Activated effector memory CD4-positive, alpha-beta T cell treated with Interleukin-2 at 50 U/mL for 16 hours (primary cell): ENCODE measurements around the gene AEBP2.
A peak's percentile ranks its signal among the peaks of the same experiment; 100 is the strongest.
"Not testable (repeated sequence)": the region's sequence is repeated elsewhere in the genome, so short reads cannot be mapped to it uniquely, and the experiment has no call there.

ENCODE experiments used
- DNase-seq: peaks from one replicate; pipeline ENCODE4 v3.0.0-alpha.2; 2020

Gene AEBP2

GRCh38 chr12:19458733-19459132 is 19.4 kb downstream of the AEBP2 start:
- DNase-seq, result no peak

GRCh38 chr12:19461999-19462398 is 22.7 kb downstream of the AEBP2 start:
- DNase-seq, result no peak

- no peak for DNase-seq
These were observed 23.1 kb downstream of the AEBP2 start for GRCh38 chr12:19462406-19462805.

- no peak for DNase-seq
These were observed 24.9 kb downstream of the AEBP2 start for GRCh38 chr12:19464192-19464580.

GRCh38 chr12:19465711-19466110 is 26.4 kb downstream of the AEBP2 start:
- DNase-seq, result no peak

GRCh38 chr12:19474147-19474546 is 34.9 kb downstream of the AEBP2 start:
- DNase-seq, result no peak

GRCh38 chr12:19475884-19476505 is 36.7 kb downstream of the AEBP2 start:
- DNase-seq, result not testable (repeated sequence)

GRCh38 chr12:19477071-19477470 is 37.8 kb downstream of the AEBP2 start:
- DNase-seq, result no peak

- no peak for DNase-seq
These were observed 41.2 kb downstream of the AEBP2 start for GRCh38 chr12:19480459-19480858.

- DNase-seq, result no peak
These were observed 42.7 kb downstream of the AEBP2 start for GRCh38 chr12:19482036-19482435.

- peak; percentile 28 for DNase-seq
These were observed 43.3 kb downstream of the AEBP2 start for GRCh38 chr12:19482551-19483109.

- no peak for DNase-seq
These were observed 44.4 kb downstream of the AEBP2 start for GRCh38 chr12:19483727-19484126.

- no peak for DNase-seq
These were observed 45.4 kb downstream of the AEBP2 start for GRCh38 chr12:19484738-19485137.

- no peak for DNase-seq
These were observed 45.9 kb downstream of the AEBP2 start for GRCh38 chr12:19485240-19485639.

GRCh38 chr12:19489168-19489567 is 49.9 kb downstream of the AEBP2 start:
- DNase-seq, result no peak

GRCh38 chr12:19490908-19491307 is 51.6 kb downstream of the AEBP2 start:
- no peak for DNase-seq

GRCh38 chr12:19491863-19492262 is 52.6 kb downstream of the AEBP2 start:
- DNase-seq, result no peak

GRCh38 chr12:19496219-19496878 is 57.1 kb downstream of the AEBP2 start:
- no peak for DNase-seq

- no peak for DNase-seq
These were observed 58.8 kb downstream of the AEBP2 start for GRCh38 chr12:19498099-19498498.

- no peak for DNase-seq
These were observed 59.7 kb downstream of the AEBP2 start for GRCh38 chr12:19499030-19499429.

- no peak for DNase-seq
These were observed 67.2 kb downstream of the AEBP2 start for GRCh38 chr12:19506497-19506896.

GRCh38 chr12:19507823-19508222 is 68.5 kb downstream of the AEBP2 start:
- DNase-seq, result no peak

- no peak for DNase-seq
These were observed 71.2 kb downstream of the AEBP2 start for GRCh38 chr12:19510461-19510860.

- no peak for DNase-seq
These were observed 75.9 kb downstream of the AEBP2 start for GRCh38 chr12:19515179-19515578.

GRCh38 chr12:19517583-19517982 is 78.3 kb downstream of the AEBP2 start:
- DNase-seq, result no peak
